PC-9 (cell line): ENCODE data around the gene HS6ST3.

Source experiments
- EZH2 ChIP-seq: fragments of 200-600 bp; sonication (generic); IDR thresholded peaks from 2 replicates; pipeline ENCODE4 v1.8.0; 2017; ENCODE audit warnings: antibody characterized with exemption, low read depth
- TF ChIP-seq, protein P1 (sequence below): fragments of 200-600 bp; sonication (generic); conservative IDR thresholded peaks from 2 replicates; pipeline ENCODE4 v1.6.1; 2017; ENCODE audit warnings: mixed run types, antibody characterized with exemption, mild to moderate bottlenecking, moderate library complexity

DNA sequence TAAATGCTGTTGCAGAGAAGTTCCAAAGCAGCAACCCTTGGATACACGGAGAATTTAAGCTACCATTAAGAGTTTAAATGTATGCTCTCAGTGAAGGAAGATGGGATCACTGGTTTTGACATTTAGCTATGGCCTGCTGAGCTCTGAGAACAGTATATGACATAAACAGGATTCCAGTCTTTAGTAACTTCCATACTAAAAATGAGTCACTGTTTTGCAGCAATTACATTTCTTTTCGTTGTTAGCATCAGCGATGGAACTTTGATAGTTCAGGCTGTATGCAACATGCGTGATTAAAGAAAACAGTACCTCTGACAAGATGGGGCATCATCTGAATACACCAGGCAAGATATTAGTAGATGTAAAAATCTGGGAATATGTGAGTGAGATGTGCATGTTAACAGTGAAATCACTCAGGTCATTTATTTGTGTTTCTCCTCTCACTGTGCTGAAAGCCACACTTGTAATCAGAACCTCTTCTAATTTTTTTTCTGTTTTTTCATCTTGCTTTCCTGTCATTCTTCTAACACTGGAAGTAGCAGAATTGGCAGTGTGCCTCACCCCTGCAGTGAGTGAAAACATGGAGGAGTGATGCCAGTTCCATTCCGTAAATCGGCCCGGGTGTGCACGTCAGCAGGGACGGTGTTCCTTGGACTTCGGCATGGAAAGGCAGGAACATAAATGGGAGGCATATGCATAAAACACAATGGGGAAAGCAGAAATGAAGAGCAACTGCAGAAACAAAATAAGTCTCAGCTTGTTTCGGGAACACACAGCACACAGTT, 542.8 kb downstream of the HS6ST3 start:
- TF ChIP-seq, protein P1, sequence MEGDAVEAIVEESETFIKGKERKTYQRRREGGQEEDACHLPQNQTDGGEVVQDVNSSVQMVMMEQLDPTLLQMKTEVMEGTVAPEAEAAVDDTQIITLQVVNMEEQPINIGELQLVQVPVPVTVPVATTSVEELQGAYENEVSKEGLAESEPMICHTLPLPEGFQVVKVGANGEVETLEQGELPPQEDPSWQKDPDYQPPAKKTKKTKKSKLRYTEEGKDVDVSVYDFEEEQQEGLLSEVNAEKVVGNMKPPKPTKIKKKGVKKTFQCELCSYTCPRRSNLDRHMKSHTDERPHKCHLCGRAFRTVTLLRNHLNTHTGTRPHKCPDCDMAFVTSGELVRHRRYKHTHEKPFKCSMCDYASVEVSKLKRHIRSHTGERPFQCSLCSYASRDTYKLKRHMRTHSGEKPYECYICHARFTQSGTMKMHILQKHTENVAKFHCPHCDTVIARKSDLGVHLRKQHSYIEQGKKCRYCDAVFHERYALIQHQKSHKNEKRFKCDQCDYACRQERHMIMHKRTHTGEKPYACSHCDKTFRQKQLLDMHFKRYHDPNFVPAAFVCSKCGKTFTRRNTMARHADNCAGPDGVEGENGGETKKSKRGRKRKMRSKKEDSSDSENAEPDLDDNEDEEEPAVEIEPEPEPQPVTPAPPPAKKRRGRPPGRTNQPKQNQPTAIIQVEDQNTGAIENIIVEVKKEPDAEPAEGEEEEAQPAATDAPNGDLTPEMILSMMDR: no peak
- no peak for TF ChIP-seq EZH2
